WTC11 (cell line): ENCODE data around the gene STAM2.

ENCODE experiments used
- AFF4 ChIP-seq: sonication (generic); formaldehyde crosslinking; IDR thresholded peaks from 2 replicates; pipeline ENCODE4 v1.8.1; 2023; ENCODE audit warnings: mild to moderate bottlenecking, missing genetic modification reagents, borderline replicate concordance
- ATF3 ChIP-seq: sonication (generic); formaldehyde crosslinking; conservative IDR thresholded peaks from 2 replicates; pipeline ENCODE4 v1.8.1; 2022; ENCODE audit warnings: mild to moderate bottlenecking, missing genetic modification reagents
- CREB1 ChIP-seq: sonication (generic); formaldehyde crosslinking; IDR thresholded peaks from 2 replicates; pipeline ENCODE4 v1.8.0; 2023; ENCODE audit warnings: mild to moderate bottlenecking, missing genetic modification reagents
- CREM ChIP-seq: sonication (generic); formaldehyde crosslinking; IDR thresholded peaks from 2 replicates; pipeline ENCODE4 v1.8.1; 2022; ENCODE audit warnings: mild to moderate bottlenecking, missing genetic modification reagents, moderate library complexity
- E2F4 ChIP-seq: sonication (generic); formaldehyde crosslinking; IDR thresholded peaks from 2 replicates; pipeline ENCODE4 v1.8.1; 2022; ENCODE audit warnings: low read depth, mild to moderate bottlenecking, moderate library complexity, missing genetic modification reagents, borderline replicate concordance
- FOXJ3 ChIP-seq: sonication (generic); formaldehyde crosslinking; IDR thresholded peaks from 2 replicates; pipeline ENCODE4 v1.9.0; 2021; ENCODE audit warnings: missing genetic modification reagents, mild to moderate bottlenecking, borderline replicate concordance
- FOXK1 ChIP-seq: sonication (generic); formaldehyde crosslinking; IDR thresholded peaks from 2 replicates; pipeline ENCODE4 v1.8.0; 2022; ENCODE audit warnings: mild to moderate bottlenecking, moderate library complexity, missing genetic modification reagents
- MXD4 ChIP-seq: fragments of 250-450 bp; sonication (Bioruptor Pico); IDR thresholded peaks from 2 replicates; pipeline ENCODE4 v1.8.0; 2021; ENCODE audit warnings: mild to moderate bottlenecking, moderate library complexity, borderline replicate concordance
- NR3C1 ChIP-seq: sonication (generic); formaldehyde crosslinking; conservative IDR thresholded peaks from 2 replicates; pipeline ENCODE4 v1.8.1; 2023; ENCODE audit warnings: low read depth, mild to moderate bottlenecking, missing genetic modification reagents
- RELA ChIP-seq: sonication (generic); formaldehyde crosslinking; IDR thresholded peaks from 2 replicates; pipeline ENCODE4 v1.8.1; 2022; ENCODE audit warnings: missing genetic modification reagents, mild to moderate bottlenecking, borderline replicate concordance
- ZBTB21 ChIP-seq: sonication (generic); formaldehyde crosslinking; IDR thresholded peaks from 2 replicates; pipeline ENCODE4 v1.8.1; 2023; ENCODE audit warnings: mild to moderate bottlenecking, missing genetic modification reagents, borderline replicate concordance
- ZNF425 ChIP-seq: fragments of 250-450 bp; sonication (Bioruptor Pico); conservative IDR thresholded peaks from 2 replicates; pipeline ENCODE4 v1.9.0; 2021; ENCODE audit warnings: mild to moderate bottlenecking
- TF ChIP-seq, protein P1 (sequence below): fragments of 200-600 bp; IDR thresholded peaks from 2 replicates; pipeline ENCODE4 v1.8.0; 2022; ENCODE audit warnings: antibody characterized with exemption

DNA sequence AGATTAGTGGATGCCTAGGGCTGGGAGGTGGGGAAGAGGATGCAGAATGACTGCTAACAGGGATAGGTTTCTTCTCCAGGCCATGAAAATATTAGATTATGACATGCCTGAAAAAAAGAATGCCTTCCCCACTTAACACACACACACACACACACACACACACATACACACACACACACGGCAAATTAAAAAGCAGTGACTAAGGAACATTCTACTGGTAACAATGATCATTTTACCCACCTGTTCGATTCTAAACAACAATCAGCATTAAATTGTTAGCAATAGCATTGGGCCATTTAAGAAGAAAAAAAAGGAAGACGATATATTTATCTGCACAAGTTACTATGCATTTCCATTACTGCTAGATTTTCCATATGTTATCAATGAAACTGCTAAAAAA is 87.6 kb downstream of the STAM2 start:
- TF ChIP-seq, protein P1, sequence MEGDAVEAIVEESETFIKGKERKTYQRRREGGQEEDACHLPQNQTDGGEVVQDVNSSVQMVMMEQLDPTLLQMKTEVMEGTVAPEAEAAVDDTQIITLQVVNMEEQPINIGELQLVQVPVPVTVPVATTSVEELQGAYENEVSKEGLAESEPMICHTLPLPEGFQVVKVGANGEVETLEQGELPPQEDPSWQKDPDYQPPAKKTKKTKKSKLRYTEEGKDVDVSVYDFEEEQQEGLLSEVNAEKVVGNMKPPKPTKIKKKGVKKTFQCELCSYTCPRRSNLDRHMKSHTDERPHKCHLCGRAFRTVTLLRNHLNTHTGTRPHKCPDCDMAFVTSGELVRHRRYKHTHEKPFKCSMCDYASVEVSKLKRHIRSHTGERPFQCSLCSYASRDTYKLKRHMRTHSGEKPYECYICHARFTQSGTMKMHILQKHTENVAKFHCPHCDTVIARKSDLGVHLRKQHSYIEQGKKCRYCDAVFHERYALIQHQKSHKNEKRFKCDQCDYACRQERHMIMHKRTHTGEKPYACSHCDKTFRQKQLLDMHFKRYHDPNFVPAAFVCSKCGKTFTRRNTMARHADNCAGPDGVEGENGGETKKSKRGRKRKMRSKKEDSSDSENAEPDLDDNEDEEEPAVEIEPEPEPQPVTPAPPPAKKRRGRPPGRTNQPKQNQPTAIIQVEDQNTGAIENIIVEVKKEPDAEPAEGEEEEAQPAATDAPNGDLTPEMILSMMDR: no peak
- TF ChIP-seq CREM (no peak), MXD4 (CRISPR knock-in tag) (no peak), NR3C1 (CRISPR knock-in tag) (no peak), E2F4 (no peak), AFF4 (CRISPR knock-in tag) (no peak), ZBTB21 (CRISPR knock-in tag) (no peak), ZNF425 (CRISPR knock-in tag) (no peak), FOXK1 (CRISPR knock-in tag) (no peak), FOXJ3 (no peak), CREB1 (CRISPR knock-in tag) (no peak), RELA (CRISPR knock-in tag) (no peak), ATF3 (no peak)
